ENCODE data around the gene MRPL33. TPM values are rescaled to one million over a fixed set of nuclear protein-coding genes. Genes with fewer than 3 reads are reported as not detected.

The MRPL33 gene
- total and polyA plus RNA-seq, 2 of the 13 experiments (the other 11 are each of a cell fraction or from before 2014, with no cell fraction given): 69.7 to 218 TPM

DNA sequence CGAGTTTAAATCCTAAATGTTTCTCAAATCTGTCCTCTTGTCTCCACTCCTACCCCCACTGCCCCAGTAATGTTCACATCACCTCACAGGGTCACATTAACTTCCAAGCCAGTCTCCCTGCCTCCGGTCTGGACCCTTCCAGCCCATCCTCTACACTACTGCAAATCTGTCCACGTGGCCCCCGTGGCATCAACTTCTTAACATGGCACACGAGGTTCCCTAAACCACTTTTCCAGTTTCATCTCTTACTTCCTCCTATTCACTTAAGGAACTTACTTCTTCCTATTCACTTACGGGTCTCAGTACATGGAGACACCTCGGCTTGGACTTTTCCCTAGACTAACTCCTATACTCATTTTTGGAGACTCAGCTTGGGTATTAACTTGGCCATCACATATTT is 27.0 kb downstream of the MRPL33 start:
- intact Hi-C loops (cut with micrococcal nuclease; ENCODE audit: unreplicated experiment): no loop called here
- Histone ChIP-seq H3K27me3 (ENCODE audit: control insufficient read depth in 1 of 2, insufficient read depth in 2 of 2, low read length in 2 of 2) (no peaks in the 10 kb centered on the region), H3K9me3 (ENCODE audit: low read length) (no peaks in the 10 kb centered on the region), H3K4me1 (ENCODE audit: insufficient read depth, low read length) (peaks cover 41% of the 10 kb centered on the region), H3K36me3 (replicated peaks in 1 of 2; ENCODE audit: control insufficient read depth in 1 of 2, insufficient read depth in 2 of 2, low read length in 2 of 2) (no peaks in the 10 kb centered on the region), H3K4me2 (ENCODE audit: low read depth, low read length) (no peak overlapping the region), H2AFZ (ENCODE audit: low read length) (no peak overlapping the region), H3K27ac (ENCODE audit: extremely low read length, insufficient read depth, low read length) (no peak overlapping the region), H3K79me2 (ENCODE audit: insufficient read depth, low read length) (no peaks in the 10 kb centered on the region), H3K4me3 (replicated peaks in 1 of 3; ENCODE audit: insufficient read depth in 1 of 3, low read depth in 2 of 3, low read length in 3 of 3) (no peak overlapping the region), H3K9ac (ENCODE audit: insufficient read depth, low read depth, low read length) (no peak overlapping the region), H4K20me1 (ENCODE audit: insufficient read depth, low read length) (no peaks in the 10 kb centered on the region)
- no peak for DNase-seq (ENCODE audit: low spot score)
- FAIRE-seq: no peak
- 90% methylated on average over 7 of the region's 7 CpGs for WGBS (ENCODE audit: low lambda C conversion rate)
- in situ Hi-C loops (cut with HindIII; ENCODE audit: extremely low pct_ligation_motif_present, low pct_unique_long_range_greater_than_20kb): no loop called here
- ChIA-PET POLR2A (interaction anchor here (1.2 to 1.6 kb wide), 5 partner anchors 42 to 595 kb away, joined by 3 to 10 read pairs (median 6); partner anchors contain the start of gene FOSL2), CTCF (ENCODE audit: low intra/inter-chr PET ratio, low total read pairs) (no interaction called here)
- no peak for ATAC-seq
- BruUV-seq (replicated peaks): no TSS peak
- no peak for TF ChIP-seq ZBTB8A (CRISPR knock-in tag; IDR thresholded peaks at IDR 0.05; ENCODE audit: borderline replicate concordance, low read depth)
- TF ChIP-seq, protein P1, sequence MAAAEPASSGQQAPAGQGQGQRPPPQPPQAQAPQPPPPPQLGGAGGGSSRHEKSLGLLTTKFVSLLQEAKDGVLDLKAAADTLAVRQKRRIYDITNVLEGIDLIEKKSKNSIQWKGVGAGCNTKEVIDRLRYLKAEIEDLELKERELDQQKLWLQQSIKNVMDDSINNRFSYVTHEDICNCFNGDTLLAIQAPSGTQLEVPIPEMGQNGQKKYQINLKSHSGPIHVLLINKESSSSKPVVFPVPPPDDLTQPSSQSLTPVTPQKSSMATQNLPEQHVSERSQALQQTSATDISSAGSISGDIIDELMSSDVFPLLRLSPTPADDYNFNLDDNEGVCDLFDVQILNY (CRISPR knock-in tag; conservative IDR thresholded peaks at IDR 0.05): no peak
- TF ChIP-seq ZBED4 (CRISPR knock-in tag; IDR thresholded peaks at IDR 0.05; ENCODE audit: borderline replicate concordance): no peak
- no peak for TF ChIP-seq KDM5B (CRISPR knock-in tag; IDR thresholded peaks at IDR 0.05; ENCODE audit: borderline replicate concordance)
- TF ChIP-seq SKI (IDR thresholded peaks at IDR 0.05; ENCODE audit: partially characterized antibody): no peak
- no peak for TF ChIP-seq CEBPZ (IDR thresholded peaks at IDR 0.05; ENCODE audit: low read length)
- TF ChIP-seq, protein P2, sequence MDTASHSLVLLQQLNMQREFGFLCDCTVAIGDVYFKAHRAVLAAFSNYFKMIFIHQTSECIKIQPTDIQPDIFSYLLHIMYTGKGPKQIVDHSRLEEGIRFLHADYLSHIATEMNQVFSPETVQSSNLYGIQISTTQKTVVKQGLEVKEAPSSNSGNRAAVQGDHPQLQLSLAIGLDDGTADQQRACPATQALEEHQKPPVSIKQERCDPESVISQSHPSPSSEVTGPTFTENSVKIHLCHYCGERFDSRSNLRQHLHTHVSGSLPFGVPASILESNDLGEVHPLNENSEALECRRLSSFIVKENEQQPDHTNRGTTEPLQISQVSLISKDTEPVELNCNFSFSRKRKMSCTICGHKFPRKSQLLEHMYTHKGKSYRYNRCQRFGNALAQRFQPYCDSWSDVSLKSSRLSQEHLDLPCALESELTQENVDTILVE (CRISPR knock-in tag; IDR thresholded peaks at IDR 0.05): no peak
- TF ChIP-seq SP1 (IDR thresholded peaks at IDR 0.05): no peak
- no peak for TF ChIP-seq SP1 (CRISPR knock-in tag; IDR thresholded peaks at IDR 0.05)
- no peak for TF ChIP-seq BRD4 (CRISPR knock-in tag; IDR thresholded peaks at IDR 0.05)
- TF ChIP-seq, protein P3, sequence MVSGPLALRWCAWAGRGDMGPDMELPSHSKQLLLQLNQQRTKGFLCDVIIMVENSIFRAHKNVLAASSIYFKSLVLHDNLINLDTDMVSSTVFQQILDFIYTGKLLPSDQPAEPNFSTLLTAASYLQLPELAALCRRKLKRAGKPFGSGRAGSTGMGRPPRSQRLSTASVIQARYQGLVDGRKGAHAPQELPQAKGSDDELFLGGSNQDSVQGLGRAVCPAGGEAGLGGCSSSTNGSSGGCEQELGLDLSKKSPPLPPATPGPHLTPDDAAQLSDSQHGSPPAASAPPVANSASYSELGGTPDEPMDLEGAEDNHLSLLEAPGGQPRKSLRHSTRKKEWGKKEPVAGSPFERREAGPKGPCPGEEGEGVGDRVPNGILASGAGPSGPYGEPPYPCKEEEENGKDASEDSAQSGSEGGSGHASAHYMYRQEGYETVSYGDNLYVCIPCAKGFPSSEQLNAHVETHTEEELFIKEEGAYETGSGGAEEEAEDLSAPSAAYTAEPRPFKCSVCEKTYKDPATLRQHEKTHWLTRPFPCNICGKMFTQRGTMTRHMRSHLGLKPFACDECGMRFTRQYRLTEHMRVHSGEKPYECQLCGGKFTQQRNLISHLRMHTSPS (CRISPR knock-in tag; IDR thresholded peaks at IDR 0.05; ENCODE audit: low read depth): no peak
